Mesenteric fat pad (tissue), 1 donor: ENCODE results near the gene BBIP1. TPM values are rescaled to one million over a fixed set of nuclear protein-coding genes. Genes with fewer than 3 reads are reported as not detected.

Experiments
- DNase-seq: peaks from one replicate; pipeline ENCODE4 v3.0.0-alpha.2; 2020; ENCODE audit warnings: low spot score
- total RNA-seq: library from RNA; stranded (reverse); fragmentation: NEBNext Ultra II Directional; extraction: Animal tissue kit (Norgen Biotek cat#: 25700); gene quantifications from one replicate; pipeline ENCODE4 v1.2.1, GENCODE V29; 2021
- donor health status: DM: yes; HTN: yes; CAD: no.

The BBIP1 gene
- total RNA-seq, 1 donor from 2014 or later = 26.9 TPM

DNA sequence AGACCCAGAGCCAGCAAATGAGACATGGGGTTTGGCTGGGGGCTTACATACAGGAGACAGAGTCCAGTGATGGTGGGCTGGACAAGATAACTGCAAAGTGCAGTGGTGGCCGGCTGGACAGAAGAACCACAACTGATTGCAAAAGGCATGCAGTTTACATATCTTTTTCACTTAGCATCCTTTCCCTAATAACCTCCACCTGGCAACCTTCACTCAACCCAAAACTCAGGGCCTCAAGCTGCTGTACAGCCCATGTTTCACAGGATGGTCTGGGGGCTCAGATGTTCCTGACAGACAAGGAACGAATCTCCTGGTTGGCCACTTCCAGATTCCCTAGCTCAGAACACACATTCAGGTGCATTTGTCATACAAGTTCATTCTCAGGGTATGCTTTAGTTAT, 55.0 kb downstream of the BBIP1 start:
- DNase-seq = no peak

DNA sequence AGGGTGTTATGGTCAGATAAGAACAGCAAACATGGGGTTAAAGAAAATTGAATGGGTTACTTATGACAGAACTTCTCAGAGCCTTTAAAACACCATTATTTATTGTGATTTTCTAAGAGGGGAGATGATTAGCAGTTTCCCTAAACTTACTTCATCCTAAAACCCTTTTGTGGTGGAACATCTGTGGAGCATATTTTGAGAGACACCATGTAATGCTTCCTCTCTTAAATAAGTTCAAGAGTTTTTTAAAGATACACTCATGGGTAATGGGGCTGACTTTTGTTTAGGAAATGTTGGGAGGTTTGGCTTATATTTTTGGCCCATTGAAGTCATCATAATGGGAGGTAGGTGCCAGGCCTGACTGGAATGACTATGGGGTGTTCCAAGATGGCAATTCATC, 55.6 kb downstream of the BBIP1 start:
- no peak for DNase-seq

DNA sequence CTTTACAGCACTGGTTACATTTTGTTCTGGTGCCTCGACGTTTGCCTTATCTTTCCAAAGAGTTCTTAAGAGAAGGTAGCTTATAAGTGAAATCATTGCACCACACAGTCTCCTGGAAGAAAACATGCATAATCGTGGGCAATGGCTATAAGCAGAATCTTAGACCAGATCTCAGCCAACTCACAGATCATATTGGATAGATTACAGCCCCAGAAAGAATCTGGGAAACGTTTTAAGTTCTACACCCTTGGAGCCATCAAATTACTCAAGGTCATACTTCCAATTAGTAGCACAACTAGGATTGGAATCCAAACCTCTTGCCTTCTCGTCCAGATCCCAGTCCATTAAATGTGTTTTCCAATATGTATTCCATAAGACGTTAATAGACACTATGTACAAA, 56.0 kb downstream of the BBIP1 start:
- no peak for DNase-seq

DNA sequence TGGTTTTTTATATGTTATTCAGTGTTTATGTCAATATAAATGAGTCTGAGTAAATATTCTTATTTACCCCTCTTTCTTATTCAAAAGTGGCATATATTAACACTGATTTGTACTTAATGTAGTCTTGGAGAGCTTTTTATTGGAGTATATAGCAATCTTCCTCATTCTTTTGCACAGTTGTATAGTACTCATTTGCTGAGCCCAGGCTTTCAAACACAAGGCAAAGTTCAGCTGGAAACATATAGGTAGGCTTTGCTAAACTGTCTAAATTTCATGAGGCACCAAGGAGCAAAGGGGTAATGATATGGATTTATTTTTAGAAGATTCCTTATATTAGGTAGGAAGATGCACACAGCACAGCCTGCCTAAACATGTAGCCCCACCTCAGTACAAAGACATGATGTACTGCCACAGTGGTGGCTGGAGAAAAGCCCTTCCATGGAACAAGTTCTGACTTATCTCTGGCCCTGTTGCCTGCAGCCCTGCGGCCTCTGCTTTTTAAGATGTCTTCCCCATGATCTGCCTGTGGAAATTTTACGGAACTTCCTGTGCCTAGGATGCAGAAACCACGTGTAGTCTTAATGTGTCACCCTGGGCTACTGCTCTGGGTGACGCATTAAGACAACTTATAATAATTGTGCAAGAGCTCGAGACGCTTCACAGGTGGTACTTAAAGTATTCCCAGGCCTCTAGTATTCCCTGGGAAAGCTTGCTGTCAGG, 56.9 kb downstream of the BBIP1 start:
- no peak for DNase-seq

DNA sequence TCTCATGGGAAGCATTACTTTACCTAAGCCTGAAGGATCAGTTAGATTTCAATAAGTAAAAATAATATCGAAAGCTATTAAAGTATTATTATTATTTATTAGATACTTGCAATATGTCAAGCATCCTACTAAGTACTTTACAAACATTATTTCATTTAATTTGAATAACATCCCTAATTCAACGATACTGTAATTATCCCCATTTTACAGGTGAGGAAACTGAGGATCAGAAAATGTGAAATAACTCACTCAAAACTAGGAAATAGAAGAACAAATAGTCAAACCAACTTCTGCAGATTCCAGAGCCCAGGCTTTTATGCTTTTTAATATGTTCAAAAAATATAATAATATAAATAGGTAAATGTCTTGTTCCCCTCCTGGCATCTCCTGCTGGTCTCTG, 57.5 kb downstream of the BBIP1 start:
- no peak for DNase-seq

DNA sequence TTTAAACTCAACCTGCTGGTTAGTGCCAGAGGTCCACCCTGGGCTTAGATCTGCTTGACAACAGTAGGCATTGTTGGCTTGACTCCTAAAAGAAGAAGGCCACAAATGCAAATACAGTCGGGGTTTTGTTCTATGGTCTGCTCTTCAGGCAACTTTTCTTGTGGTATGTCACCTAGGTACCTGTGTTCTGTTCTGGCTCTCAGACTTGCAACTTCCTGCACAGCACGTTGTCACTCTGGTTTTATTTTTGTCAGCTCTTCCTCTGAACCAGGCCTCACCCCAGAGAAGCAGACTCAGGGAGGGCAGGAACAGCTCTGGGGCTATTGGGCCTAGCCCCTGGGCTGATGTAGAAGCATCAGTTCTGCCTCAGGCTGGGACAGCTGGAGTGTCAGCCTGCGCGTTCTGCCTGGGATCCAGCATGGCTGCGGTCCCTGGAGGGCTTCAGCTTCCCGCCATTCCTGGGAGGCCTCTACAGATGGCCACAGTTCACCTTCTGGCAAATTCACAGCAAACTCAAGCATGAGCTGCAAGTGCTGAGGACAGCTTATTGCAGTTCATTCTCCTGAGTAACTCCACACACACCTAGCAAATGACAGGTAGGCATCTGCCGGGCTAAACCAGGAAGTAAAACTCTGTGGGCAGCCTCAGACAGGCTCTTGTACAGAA, 58.3 kb downstream of the BBIP1 start:
- DNase-seq = no peak

DNA sequence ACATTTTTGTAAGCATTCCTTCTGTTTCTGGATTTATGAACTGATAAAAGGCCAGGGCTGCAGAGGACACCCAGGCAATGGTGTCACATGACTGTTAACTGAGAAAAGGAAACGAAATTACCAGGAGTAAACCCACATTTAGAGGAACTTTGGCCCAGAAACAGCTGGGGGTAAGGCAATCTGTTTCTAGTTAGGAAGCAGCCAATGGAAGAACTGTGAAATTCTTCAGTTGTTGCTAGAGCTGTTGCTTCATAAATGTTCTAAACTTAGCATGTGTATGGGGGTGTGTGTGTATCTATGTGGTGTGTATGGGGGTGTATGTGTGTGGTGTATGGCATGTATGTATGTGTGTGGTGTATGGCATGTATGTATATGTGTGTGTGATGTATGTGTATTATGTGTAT, 59.0 kb downstream of the BBIP1 start:
- no peak for DNase-seq

DNA sequence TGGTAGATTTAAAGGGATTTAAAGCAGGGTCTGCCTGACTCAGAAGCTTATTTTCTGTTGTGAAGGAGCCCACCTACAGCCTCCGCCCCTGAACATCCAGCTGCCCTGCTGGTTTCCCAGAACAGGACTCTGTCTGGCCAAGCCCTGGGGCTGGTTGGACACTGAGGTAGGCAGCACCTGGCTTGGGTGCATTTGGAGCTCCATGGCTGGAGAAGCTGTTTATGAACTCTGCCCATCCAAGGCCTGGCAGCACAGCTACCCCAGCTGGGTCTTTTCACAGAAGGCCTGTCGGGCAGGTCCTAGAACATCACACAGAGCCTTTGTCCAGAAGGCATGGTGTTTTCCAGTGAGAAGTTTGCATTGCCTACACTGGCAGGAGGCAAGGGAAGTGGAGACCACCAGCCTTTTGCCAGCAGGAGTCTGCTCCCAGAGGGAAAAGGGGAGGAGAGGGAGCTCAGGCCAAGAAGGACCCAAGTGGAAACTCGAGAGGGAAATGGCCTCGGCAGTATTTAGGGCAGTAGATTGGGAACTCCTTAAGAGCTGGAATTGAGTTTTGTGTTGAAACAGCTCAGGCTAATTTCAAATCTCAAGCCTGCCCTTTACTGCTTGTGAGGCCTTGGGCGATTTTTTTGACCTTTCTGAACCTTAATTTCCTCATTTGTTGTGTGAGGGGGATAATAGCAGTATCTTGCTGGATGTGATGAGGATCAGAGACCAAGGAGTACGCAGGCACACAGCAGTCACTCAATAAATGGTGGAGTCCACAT, 59.6 kb downstream of the BBIP1 start:
- no peak for DNase-seq

DNA sequence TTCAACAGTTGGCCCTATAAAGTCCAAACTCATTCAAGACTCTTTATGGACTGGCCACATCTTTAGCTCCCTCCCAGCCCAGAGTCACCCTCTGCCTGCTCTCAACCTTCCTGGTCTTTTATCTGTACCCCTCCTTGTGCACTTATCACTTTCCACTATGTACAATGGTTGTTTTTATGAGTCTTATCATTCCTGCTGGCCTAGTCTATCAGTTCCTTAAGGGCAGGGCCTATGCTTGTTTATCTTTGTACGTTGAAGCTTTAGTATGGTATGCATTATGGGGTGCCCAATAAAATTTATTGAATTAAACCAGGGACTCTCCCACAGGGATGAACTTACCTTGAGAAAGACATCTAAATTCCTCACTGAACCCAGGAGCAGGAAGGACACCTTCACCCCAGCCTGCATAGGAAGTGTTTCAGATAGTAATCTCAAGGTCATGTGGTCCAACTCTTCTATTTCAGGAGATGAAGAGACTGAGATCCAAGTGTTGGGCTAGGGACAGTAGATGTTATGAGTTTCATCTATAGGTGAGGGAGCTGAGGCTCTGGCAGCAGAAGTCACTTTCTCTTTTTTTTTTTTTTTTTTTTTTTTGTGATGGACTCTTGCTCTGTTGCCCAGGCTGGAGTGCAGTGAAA, 60.6 kb downstream of the BBIP1 start:
- DNase-seq = no peak

DNA sequence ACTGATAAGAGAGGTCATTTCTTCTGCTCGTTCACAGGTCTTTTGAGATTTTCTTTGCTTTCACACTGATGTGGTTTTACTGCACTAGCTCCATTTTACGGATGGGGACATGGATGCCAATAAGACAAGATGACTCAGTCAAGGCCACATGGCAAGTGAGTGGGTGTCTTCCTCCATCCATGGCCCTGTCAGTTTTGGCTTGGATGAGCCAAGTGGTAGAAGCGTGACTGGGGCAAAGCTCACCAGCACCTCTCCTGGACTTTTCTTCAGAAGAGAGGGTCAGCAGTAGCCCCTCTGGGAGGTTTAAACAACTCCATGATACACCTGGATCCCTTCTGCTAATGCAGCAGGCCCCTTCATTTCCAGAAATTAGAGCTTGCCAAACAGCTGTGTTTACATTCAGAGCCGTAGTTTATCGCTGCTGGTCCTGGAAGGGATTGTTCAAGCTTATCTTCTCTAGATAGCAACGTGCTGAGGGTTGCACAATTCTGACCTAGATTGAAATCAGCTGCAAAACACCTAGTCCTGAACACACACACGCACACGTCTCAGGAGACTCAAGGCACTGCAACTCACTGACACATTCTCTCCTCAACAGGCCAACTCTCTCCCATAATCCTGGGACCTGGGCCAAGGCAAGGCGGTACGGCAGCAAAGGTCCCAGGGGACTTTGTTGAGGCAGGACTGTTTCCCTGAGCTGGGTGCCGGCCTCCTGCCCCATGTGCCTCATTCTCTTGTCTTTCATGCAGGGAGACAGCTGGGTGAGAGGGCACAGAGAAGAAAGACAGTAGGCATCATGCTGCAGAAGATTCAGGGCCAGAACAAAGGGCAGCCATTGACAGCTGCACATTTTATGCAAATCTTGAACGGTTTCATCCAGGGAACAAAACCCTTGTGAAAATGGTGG, 61.5 kb downstream of the BBIP1 start:
- DNase-seq = no peak

DNA sequence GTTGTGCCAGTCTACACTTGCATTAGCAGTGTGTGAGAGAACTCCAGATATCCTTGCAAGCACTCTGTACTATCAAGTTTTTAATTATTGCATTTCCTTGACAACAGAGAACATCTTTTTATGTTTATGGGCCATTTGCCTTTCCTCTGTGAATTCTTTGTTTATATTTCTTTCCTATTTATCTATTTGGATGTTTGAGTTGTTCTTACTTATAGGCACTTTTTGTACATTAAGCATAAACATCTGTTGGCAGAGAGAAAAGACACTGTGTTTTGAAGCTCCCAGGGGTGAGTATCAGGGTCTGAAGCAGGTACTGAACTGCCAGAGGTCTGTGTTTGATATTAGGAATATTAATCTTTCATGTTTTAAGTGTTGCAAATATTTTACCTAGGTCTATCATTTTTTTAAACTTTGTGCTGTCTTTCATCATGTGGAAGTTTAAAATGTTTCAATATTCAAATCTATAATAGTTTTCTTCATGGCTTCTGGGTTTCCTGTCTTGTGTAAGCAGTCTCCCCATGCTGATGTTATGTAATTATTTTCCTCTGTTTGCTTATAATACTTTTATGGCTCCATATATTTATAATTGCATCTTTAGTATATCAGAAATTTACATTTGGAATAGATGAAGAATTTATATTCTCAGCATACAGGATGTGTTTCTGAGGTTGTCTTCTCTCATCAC, 64.9 kb downstream of the BBIP1 start:
- no peak for DNase-seq

DNA sequence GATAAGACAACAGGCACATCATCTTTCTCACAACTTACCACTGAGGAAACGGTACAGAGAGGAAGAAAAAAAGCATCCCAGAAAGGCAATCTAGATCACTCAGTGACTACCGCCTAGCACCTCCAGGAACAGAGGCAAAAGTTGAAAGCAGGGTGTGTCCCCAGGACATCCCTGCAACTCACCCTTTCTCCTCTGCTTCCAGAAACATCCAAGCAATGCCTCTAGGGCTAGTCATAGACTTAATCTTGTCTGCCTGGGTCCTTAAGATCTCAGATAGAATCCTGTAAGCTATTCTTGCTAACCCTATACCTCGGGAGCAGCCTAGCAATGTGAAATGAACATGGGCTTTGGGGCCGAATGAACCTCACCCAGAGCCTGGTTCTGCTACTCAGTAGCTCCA, 66.0 kb downstream of the BBIP1 start:
- no peak for DNase-seq

DNA sequence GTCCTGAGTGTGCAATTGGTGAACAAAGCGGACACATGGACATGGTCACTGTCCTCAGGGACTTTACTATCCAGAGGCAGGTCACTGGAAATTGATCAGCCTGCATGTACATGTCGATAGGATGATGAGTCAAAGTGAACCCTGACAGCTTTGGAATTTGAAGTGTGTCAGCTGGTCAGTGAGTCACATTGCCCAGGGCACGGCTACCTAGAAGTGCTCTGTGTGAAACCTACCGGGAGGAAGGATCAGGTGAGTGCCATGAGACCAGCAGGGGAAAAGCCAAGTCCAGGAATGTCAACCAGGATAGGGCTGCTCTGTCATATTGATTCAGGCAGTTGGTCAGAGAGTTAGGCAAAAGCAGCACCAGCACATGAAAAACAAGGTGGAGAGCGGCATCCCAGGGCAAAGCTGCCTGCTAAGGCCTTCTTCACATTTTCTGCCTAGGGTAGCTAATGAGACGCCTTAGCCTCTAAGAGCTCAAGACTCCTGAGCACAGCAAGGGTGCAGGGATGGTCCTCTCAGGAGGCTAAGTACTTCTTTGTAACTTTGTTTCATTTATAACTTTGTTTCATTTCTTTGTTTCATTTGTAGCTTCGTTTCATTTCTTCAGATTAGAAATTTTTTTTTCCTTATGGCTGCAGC, 66.6 kb downstream of the BBIP1 start:
- DNase-seq = no peak

DNA sequence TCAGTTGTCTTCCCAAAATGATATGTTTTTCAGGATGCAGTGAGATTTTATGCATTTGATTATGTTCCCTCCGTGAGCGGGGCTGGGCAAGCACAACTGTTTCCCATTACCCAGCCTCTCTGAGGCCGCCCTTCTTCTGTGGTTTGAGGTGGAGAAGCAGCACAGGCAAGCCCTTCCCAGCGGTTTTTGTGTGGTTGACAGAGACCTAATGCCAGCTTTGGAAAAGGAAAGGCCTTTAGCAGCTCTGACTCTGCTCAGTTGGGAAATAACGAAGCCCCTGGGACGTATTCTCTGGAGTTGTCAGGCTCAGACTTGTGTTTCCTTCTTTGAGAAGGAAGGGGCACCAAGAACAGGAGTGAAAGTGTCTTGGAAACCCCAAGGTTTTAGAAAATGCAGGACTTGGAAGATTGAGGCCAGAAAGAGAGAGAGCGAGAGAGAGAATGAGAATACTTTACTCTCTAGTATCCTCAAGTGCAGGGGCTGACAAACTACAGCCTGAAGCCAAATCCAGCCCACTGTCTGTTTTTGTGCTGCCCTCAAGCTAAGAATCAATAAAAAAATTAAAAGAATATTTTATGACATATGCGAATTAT, 67.9 kb downstream of the BBIP1 start:
- DNase-seq = no peak

DNA sequence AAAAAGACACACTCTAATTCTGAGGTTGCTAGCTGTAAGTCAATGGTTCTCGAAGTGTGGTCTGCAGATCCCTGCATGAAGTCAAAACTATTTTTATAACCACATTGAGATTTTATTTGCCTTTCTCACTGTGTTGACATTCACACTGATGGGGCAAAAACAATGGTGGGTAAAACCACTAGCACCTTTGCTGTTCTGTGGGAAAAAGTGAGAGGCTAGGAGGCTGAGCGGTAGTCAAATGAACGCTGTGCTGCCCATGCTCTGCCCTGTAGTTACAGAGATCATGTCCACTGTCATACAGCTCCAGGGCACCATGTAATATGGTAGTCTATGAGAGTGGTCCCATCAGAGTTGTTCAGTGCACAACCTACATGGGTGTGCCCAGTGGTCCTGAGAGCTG, 68.9 kb downstream of the BBIP1 start:
- no peak for DNase-seq
